Endothelial cell of umbilical vein (primary cell): ENCODE measurements around the gene QSER1. TPM values are rescaled to one million over a fixed set of nuclear protein-coding genes. Genes with fewer than 3 reads are reported as not detected.

Experiments used
- BruUV-seq: library from RNA; stranded (reverse); fragments of 400-500 nt; replicated peaks from 2 replicates; lab custom pipeline; 2021; lab: Mats Ljungman, UMichigan
- CTCF ChIA-PET: fragments of 300-600, 350-600 bp; sonication (Branson Sonifier 250); formaldehyde crosslinking; loops from one replicate; lab custom pipeline; 2021; ENCODE audit warnings: antibody characterized with exemption, inconsistent platforms; lab: Charles Lee
- POLR2A ChIA-PET: fragments of 300-600, 350-600 bp; sonication (Branson Sonifier 250); formaldehyde crosslinking; loops from one replicate; lab custom pipeline; 2021; ENCODE audit warnings: antibody characterized with exemption, inconsistent platforms; lab: Charles Lee
- DNase-seq: peaks from one replicate; pipeline ENCODE4 v3.0.0-alpha.2; 2011; ENCODE audit warnings: low read depth, low spot score
- FAIRE-seq: peaks from 2 replicates; lab custom pipeline; 2011; peaks lifted over from hg19 to GRCh38; lab: Jason Lieb, UNC
- H2AFZ ChIP-seq: 2 replicates; pipeline ENCODE4 v1.6.0; 2012; ENCODE audit warnings: low read depth, low read length, control low read depth, inconsistent platforms
- H3K27ac ChIP-seq: 2 replicates; pipeline ENCODE4 v1.5.1; 2011; ENCODE audit warnings: low read depth, mild to moderate bottlenecking, control low read depth, low read length, moderate library complexity; ENCODE audit not compliant: insufficient read depth
- H3K27me3 ChIP-seq, 2 experiments: 2 replicates each; pipeline versions ENCODE4 v1.6.0 to v1.6.1; 2011; ENCODE audit warnings: low read length in 2 of 2, mixed read lengths in 1 of 2; ENCODE audit not compliant: control insufficient read depth in 2 of 2, insufficient read depth in 2 of 2
- H3K36me3 ChIP-seq, 2 experiments: 2 replicates in 1 of 2; 3 replicates in 1 of 2; pipeline ENCODE4 v1.5.1; 2011; ENCODE audit warnings: low read length in 2 of 2, mild to moderate bottlenecking in 1 of 2, moderate library complexity in 1 of 2; ENCODE audit not compliant: control insufficient read depth in 2 of 2, insufficient read depth in 2 of 2; ENCODE audit errors: extremely low read depth in 1 of 2
- H3K4me1 ChIP-seq: 3 replicates; pipeline ENCODE4 v1.5.1; 2011; ENCODE audit warnings: mild to moderate bottlenecking, low read length; ENCODE audit not compliant: control insufficient read depth, insufficient read depth; ENCODE audit errors: extremely low read depth
- H3K4me2 ChIP-seq: 2 replicates; pipeline ENCODE4 v1.6.1; 2011; ENCODE audit warnings: low read length, control low read depth, mixed read lengths; ENCODE audit not compliant: insufficient read depth
- H3K4me3 ChIP-seq, 3 experiments: fragments of 200-600 bp in 1 of 3; sonication (generic), shearing (Covaris generic) in 1 of 3; replicated peaks in 1 of 3; 2 replicates each; pipeline ENCODE4 v1.5.1; 2011 to 2016; ENCODE audit warnings: control low read depth in 3 of 3, low read length in 3 of 3, mild to moderate bottlenecking in 2 of 3, inconsistent platforms in 1 of 3, low read depth in 1 of 3, moderate library complexity in 1 of 3; ENCODE audit not compliant: insufficient read depth in 1 of 3
- H3K79me2 ChIP-seq: 2 replicates; pipeline ENCODE4 v1.6.0; 2012; ENCODE audit warnings: low read length, inconsistent platforms; ENCODE audit not compliant: control insufficient read depth, insufficient read depth
- H3K9ac ChIP-seq: replicated peaks from 2 replicates; pipeline ENCODE3; 2011; ENCODE audit warnings: low read length, control low read depth; ENCODE audit not compliant: insufficient read depth; ENCODE audit errors: extremely low read depth
- H3K9me1 ChIP-seq: replicated peaks from 3 replicates; pipeline ENCODE4 v1.6.0; 2011; ENCODE audit warnings: mild to moderate bottlenecking, low read length; ENCODE audit not compliant: control insufficient read depth, insufficient read depth; ENCODE audit errors: extremely low read depth
- H3K9me3 ChIP-seq: replicated peaks from 2 replicates; pipeline ENCODE4 v1.5.1; 2012; ENCODE audit warnings: low read length, inconsistent platforms; ENCODE audit not compliant: control insufficient read depth, insufficient read depth
- H4K20me1 ChIP-seq: replicated peaks from 2 replicates; pipeline ENCODE3; 2011; ENCODE audit warnings: mild to moderate bottlenecking, low read length; ENCODE audit not compliant: control insufficient read depth, insufficient read depth; ENCODE audit errors: extremely low read depth
- CTCF ChIP-seq, 2 donors: IDR thresholded peaks; 1 replicate in 1 of 2; 2 replicates in 1 of 2; pipeline ENCODE4 v1.5.1; 2011; ENCODE audit warnings: low read length in 2 of 2, mild to moderate bottlenecking in 2 of 2, moderate library complexity in 2 of 2, control low read depth in 1 of 2, inconsistent platforms in 1 of 2, low read depth in 1 of 2; ENCODE audit not compliant: insufficient read depth in 1 of 2; ENCODE audit errors: extremely low read depth in 1 of 2
- EZH2 ChIP-seq: IDR thresholded peaks from 2 replicates; pipeline ENCODE4 v1.6.1; 2012; ENCODE audit warnings: borderline replicate concordance, low read depth, mild to moderate bottlenecking, moderate library complexity, low read length, inconsistent platforms; ENCODE audit not compliant: severe bottlenecking
- FOS ChIP-seq: IDR thresholded peaks from 2 replicates; pipeline ENCODE4 v1.6.1; 2011; ENCODE audit warnings: mild to moderate bottlenecking, low read length, moderate library complexity, borderline replicate concordance; ENCODE audit not compliant: insufficient read depth
- GATA2 ChIP-seq: IDR thresholded peaks from 2 replicates; pipeline ENCODE4 v1.7.0; 2011; ENCODE audit warnings: low read depth, mild to moderate bottlenecking, moderate library complexity, mixed read lengths, low read length; ENCODE audit not compliant: insufficient read length, insufficient read depth
- JUN ChIP-seq: IDR thresholded peaks from 2 replicates; pipeline ENCODE4 v1.6.1; 2011; ENCODE audit warnings: borderline replicate concordance, low read depth; ENCODE audit not compliant: insufficient read length, insufficient read depth
- MYC ChIP-seq: IDR thresholded peaks from one replicate; pipeline ENCODE4 v1.6.1; 2011; ENCODE audit warnings: mild to moderate bottlenecking, low read depth, low read length
- POLR2A ChIP-seq: IDR thresholded peaks from 2 replicates; pipeline ENCODE4 v1.6.1; 2012; ENCODE audit warnings: low read depth, mild to moderate bottlenecking, control low read depth, low read length
- POLR2AphosphoS5 ChIP-seq: IDR thresholded peaks from 2 replicates; pipeline ENCODE4 v1.6.1; 2012; ENCODE audit warnings: low read depth, mild to moderate bottlenecking, control low read depth, low read length, moderate library complexity; ENCODE audit not compliant: insufficient read depth
- dilution Hi-C: fragments of 300-500 bp; cut with MboI; formaldehyde crosslinking; loops from one replicate; pipeline ENCODE4 v1.15.0; 2019; ENCODE audit warnings: low sequenced_read_pairs; ENCODE audit not compliant: extremely low pct_ligation_motif_present
- intact Hi-C: fragments of 100-400 bp; cut with micrococcal nuclease; formaldehyde crosslinking; loops from one replicate; pipeline ENCODE4 v1.10.0; 2022
- polyA plus RNA-seq, 4 experiments: library from polyadenylated mRNA; depleted of rRNA in 3 of 4; stranded (reverse) in 3 of 4; unstranded in 1 of 4; fragments of >200 nt; gene quantifications; 2 replicates each; pipeline versions ENCODE4 v1.2.1 to v1.2.3, GENCODE V29; 2011 to 2012; ENCODE audit warnings: missing spikeins in 1 of 4
- total RNA-seq: library from RNA; stranded (reverse); gene quantifications from 2 replicates; pipeline ENCODE4 v1.2.3, GENCODE V29; 2021
- TF ChIP-seq, protein P1 (sequence below): IDR thresholded peaks from 2 replicates; pipeline ENCODE4 v1.6.1; 2011; ENCODE audit not compliant: insufficient read depth, insufficient read length

Gene QSER1
- total and polyA plus RNA-seq, 2 donors (not counting 3 experiments of a cell fraction or from before 2014, with no cell fraction given) = 5.5 to 36.6 TPM

GRCh38 chr11:32918427-32918826 lies 25.8 kb downstream of the QSER1 start:
- H3K9me3 ChIP-seq = no peaks in the 10 kb centered on the region
- no peaks in the 10 kb centered on the region for H3K27me3 ChIP-seq
- H2AFZ ChIP-seq = no peak overlapping the region
- intact Hi-C loops (no loop called here), dilution Hi-C loops (no loop called here)
- ChIA-PET CTCF (interaction anchor here (1.0 to 1.2 kb wide), 2 partner anchors 9 to 147 kb away, joined by 3 to 4 read pairs; no protein-coding TSS in a partner anchor), POLR2A (no interaction called here)
- peaks cover 3% of the 10 kb centered on the region for H3K9me1 ChIP-seq
- H3K4me2 ChIP-seq = no peak overlapping the region
- no peaks in the 10 kb centered on the region for H4K20me1 ChIP-seq
- TF ChIP-seq GATA2 = no peak
- TF ChIP-seq POLR2AphosphoS5 = no peak
- TF ChIP-seq, protein P1, sequence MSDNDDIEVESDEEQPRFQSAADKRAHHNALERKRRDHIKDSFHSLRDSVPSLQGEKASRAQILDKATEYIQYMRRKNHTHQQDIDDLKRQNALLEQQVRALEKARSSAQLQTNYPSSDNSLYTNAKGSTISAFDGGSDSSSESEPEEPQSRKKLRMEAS = no peak
- no peak for TF ChIP-seq CTCF (IDR thresholded peaks at IDR 0.05; ENCODE audit: extremely low read depth in 1 of 2, insufficient read depth in 1 of 2, low read depth in 1 of 2, low read length in 2 of 2)
- no peak for TF ChIP-seq JUN
- TF ChIP-seq FOS = no peak
- TF ChIP-seq MYC = no peak
- TF ChIP-seq EZH2 = no peak
- TF ChIP-seq POLR2A = no peak
- H3K9ac ChIP-seq = no peak overlapping the region
- H3K79me2 ChIP-seq = peaks cover 47% of the 10 kb centered on the region
- H3K36me3 ChIP-seq = no peaks in the 10 kb centered on the region
- H3K27ac ChIP-seq = no peak overlapping the region
- FAIRE-seq (no peak), DNase-seq (no peak)
- no peak overlapping the region for H3K4me3 ChIP-seq
- no peaks in the 10 kb centered on the region for H3K4me1 ChIP-seq
- no TSS peak for BruUV-seq
